MCF 10A (cell line): ENCODE measurements around the gene COL25A1. TPM values are rescaled to one million over a fixed set of nuclear protein-coding genes. Genes with fewer than 3 reads are reported as not detected.

Experiments
- BruUV-seq: library from RNA; stranded (reverse); fragments of 400-500 nt; replicated peaks from 2 replicates; lab custom pipeline; 2021; lab: Mats Ljungman, UMichigan
- CTCF ChIA-PET: fragments of 300-600 bp; sonication (Branson Sonifier 250); formaldehyde crosslinking; extraction: SDS; loops from one replicate; lab custom pipeline; 2021; ENCODE audit warnings: antibody characterized with exemption, inconsistent platforms; lab: Yijun Ruan, JAX
- POLR2A ChIA-PET: fragments of 300-600, 350-650 bp; sonication (Branson Sonifier 250); formaldehyde crosslinking; extraction: SDS; loops from one replicate; lab custom pipeline; 2020; ENCODE audit warnings: antibody characterized with exemption, inconsistent platforms; lab: Yijun Ruan, JAX
- DNase-seq: peaks from one replicate; pipeline ENCODE4 v3.0.0-alpha.2; 2018; ENCODE audit not compliant: unreplicated experiment
- H3K27ac Mint-ChIP-seq: one replicate; pipeline ENCODE4 v1.8.0; 2022; ENCODE audit warnings: mild to moderate bottlenecking, low read depth, mixed read lengths; ENCODE audit not compliant: unreplicated experiment
- H3K27me3 Mint-ChIP-seq: one replicate; pipeline ENCODE4 v1.8.0; 2022; ENCODE audit warnings: mixed read lengths; ENCODE audit not compliant: insufficient read depth, unreplicated experiment
- H3K36me3 Mint-ChIP-seq: one replicate; pipeline ENCODE4 v1.8.0; 2022; ENCODE audit warnings: mild to moderate bottlenecking, moderate library complexity, mixed read lengths; ENCODE audit not compliant: insufficient read depth, unreplicated experiment
- H3K4me1 Mint-ChIP-seq: one replicate; pipeline ENCODE4 v1.8.0; 2022; ENCODE audit warnings: mixed read lengths; ENCODE audit not compliant: insufficient read depth, unreplicated experiment
- H3K4me3 Mint-ChIP-seq: one replicate; pipeline ENCODE4 v1.8.0; 2022; ENCODE audit warnings: mild to moderate bottlenecking, moderate library complexity, mixed read lengths; ENCODE audit not compliant: unreplicated experiment
- H3K9me3 Mint-ChIP-seq: one replicate; pipeline ENCODE4 v1.8.0; 2022; ENCODE audit warnings: mixed read lengths; ENCODE audit not compliant: unreplicated experiment
- intact Hi-C: fragments of 100-400 bp; cut with micrococcal nuclease; formaldehyde crosslinking; loops from 2 replicates; pipeline ENCODE4 v1.14.1; 2022
- total RNA-seq: library from RNA; stranded (reverse); gene quantifications from 2 replicates; pipeline ENCODE4 v1.2.3, GENCODE V29; 2022
- TF ChIP-seq, protein P1 (sequence below): fragments of 200-600 bp; IDR thresholded peaks from one replicate; pipeline ENCODE4 v1.8.0; 2022; ENCODE audit warnings: antibody characterized with exemption, mild to moderate bottlenecking; ENCODE audit not compliant: unreplicated experiment

The COL25A1 gene
- total RNA-seq, 1 experiment from 2014 or later = not detected

DNA sequence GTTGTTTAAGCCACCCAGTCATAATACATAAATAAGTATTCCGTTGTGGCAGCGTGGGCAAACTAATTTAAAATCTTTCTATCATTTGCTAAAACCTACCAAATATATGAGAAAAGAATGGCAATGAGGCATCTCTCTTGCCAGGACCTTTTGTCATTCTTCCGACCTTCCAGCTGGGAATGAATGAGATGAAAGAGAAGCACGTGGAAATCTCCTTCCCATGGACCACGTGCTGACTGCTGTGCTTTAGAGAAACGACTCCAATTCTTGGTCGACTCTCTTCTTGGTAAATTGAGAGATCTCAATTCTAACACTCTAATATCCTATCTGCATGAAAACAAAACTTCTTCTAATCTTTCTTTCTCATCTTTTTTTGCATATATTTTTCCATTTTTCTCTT is 116.5 kb downstream of the COL25A1 start:
- POLR2A ChIA-PET = no interaction called here
- H3K27ac Mint-ChIP-seq = no peak overlapping the region
- no TSS peak for BruUV-seq
- CTCF ChIA-PET = no interaction called here
- H3K4me3 Mint-ChIP-seq = no peak overlapping the region
- no peaks in the 10 kb centered on the region for H3K4me1 Mint-ChIP-seq
- H3K9me3 Mint-ChIP-seq = peaks cover 10% of the 10 kb centered on the region
- intact Hi-C loops = no loop called here
- no peaks in the 10 kb centered on the region for H3K27me3 Mint-ChIP-seq
- TF ChIP-seq, protein P1, sequence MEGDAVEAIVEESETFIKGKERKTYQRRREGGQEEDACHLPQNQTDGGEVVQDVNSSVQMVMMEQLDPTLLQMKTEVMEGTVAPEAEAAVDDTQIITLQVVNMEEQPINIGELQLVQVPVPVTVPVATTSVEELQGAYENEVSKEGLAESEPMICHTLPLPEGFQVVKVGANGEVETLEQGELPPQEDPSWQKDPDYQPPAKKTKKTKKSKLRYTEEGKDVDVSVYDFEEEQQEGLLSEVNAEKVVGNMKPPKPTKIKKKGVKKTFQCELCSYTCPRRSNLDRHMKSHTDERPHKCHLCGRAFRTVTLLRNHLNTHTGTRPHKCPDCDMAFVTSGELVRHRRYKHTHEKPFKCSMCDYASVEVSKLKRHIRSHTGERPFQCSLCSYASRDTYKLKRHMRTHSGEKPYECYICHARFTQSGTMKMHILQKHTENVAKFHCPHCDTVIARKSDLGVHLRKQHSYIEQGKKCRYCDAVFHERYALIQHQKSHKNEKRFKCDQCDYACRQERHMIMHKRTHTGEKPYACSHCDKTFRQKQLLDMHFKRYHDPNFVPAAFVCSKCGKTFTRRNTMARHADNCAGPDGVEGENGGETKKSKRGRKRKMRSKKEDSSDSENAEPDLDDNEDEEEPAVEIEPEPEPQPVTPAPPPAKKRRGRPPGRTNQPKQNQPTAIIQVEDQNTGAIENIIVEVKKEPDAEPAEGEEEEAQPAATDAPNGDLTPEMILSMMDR = no peak
- DNase-seq = no peak
- no peaks in the 10 kb centered on the region for H3K36me3 Mint-ChIP-seq

DNA sequence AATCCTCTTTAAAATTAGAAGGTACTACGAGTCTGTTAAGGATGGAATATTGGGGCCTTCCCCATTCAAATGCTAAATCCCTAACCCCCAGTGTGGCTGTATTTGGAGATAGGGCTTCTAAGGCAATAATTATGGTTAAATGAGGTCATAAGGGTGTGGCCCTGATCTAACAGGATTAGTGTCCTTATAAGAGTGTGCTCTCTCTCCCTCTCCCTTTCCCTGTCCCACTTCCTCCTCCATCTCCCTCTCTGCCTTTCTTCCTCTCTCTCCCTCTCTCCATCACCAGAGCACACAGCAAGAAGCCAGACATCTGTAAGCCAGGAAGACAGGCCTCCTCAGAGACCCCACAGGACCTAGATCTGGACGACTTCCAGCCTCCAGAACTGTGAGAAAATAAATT is 116.9 kb downstream of the COL25A1 start:
- no peak overlapping the region for H3K27ac Mint-ChIP-seq
- no TSS peak for BruUV-seq
- no peak overlapping the region for H3K4me3 Mint-ChIP-seq
- ChIA-PET POLR2A (no interaction called here), CTCF (interaction anchor here (0.6 kb wide), 1 partner anchor 56 kb away, joined by 7 read pairs; no protein-coding TSS in a partner anchor)
- no peaks in the 10 kb centered on the region for H3K36me3 Mint-ChIP-seq
- TF ChIP-seq, protein P1 = no peak
- no peak for DNase-seq
- intact Hi-C loops = no loop called here
- H3K27me3 Mint-ChIP-seq = no peaks in the 10 kb centered on the region
- no peaks in the 10 kb centered on the region for H3K4me1 Mint-ChIP-seq
- H3K9me3 Mint-ChIP-seq = peaks cover 10% of the 10 kb centered on the region

DNA sequence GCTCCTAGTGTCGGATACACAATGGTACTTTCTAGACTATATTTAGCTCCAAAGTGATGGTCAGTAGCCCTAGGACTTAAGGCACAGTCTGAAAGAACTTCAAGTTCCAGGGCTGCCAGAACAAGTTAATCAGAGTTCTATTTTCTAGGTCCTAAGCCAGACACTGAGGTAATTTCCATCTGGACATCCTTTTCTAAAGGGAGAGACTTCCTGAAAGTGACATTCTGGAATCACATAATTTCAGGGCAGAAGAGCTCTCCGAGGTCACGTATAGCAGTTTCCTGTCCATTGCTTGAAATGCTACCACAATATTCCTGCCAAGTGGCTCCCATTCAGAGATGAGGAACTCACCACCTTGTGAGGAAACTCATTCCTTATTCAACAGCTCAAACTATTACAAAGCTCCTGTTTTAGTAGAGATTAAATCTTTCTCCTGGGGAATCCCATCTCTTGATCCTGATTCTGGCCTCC is 117.9 kb downstream of the COL25A1 start:
- no peaks in the 10 kb centered on the region for H3K4me1 Mint-ChIP-seq
- POLR2A ChIA-PET = interaction anchor here (0.6 kb wide), 1 partner anchor 765 kb away, joined by 4 read pairs; no protein-coding TSS in a partner anchor
- peaks cover 10% of the 10 kb centered on the region for H3K9me3 Mint-ChIP-seq
- no peaks in the 10 kb centered on the region for H3K36me3 Mint-ChIP-seq
- TF ChIP-seq, protein P1 = no peak
- no peaks in the 10 kb centered on the region for H3K27me3 Mint-ChIP-seq
- intact Hi-C loops = no loop called here
- peak overlapping the region; percentile 11 for H3K27ac Mint-ChIP-seq
- DNase-seq = no peak
- no peak overlapping the region for H3K4me3 Mint-ChIP-seq
- CTCF ChIA-PET = interaction anchor here (0.8 kb wide), 1 partner anchor 56 kb away, joined by 4 read pairs; no protein-coding TSS in a partner anchor
- BruUV-seq = no TSS peak

DNA sequence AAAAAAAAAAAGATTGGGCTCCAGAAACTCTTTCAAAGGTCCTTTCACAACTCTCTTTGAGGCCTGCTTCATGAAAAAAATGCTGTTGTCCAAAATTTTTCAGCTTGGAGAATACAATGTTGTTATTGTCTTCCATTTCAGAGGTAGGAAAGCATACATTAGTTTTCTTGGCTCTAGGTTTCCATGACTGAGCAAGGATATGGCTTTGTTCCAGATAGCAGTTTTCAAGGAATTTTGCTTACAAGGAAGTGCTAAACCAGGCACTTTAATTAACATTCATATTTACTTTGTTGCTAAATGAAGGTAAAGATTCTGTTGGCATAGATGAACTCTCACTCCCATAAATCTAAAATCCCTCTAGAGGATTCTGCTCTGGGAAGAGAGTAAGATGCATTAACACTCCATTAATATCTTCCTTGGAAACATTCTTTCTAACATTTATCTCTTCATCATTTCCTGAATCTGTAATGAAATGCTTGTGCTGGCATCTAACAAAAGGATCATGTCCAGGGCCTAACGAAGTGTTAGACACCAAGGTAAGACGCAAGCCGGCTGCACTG is 118.4 kb downstream of the COL25A1 start:
- BruUV-seq = no TSS peak
- CTCF ChIA-PET = interaction anchor here (0.8 kb wide), 1 partner anchor 56 kb away, joined by 4 read pairs; no protein-coding TSS in a partner anchor
- no peaks in the 10 kb centered on the region for H3K4me1 Mint-ChIP-seq
- no peak overlapping the region for H3K4me3 Mint-ChIP-seq
- no peaks in the 10 kb centered on the region for H3K27me3 Mint-ChIP-seq
- TF ChIP-seq, protein P1 = no peak
- POLR2A ChIA-PET = interaction anchor here (0.6 kb wide), 1 partner anchor 766 kb away, joined by 4 read pairs; no protein-coding TSS in a partner anchor
- peaks cover 10% of the 10 kb centered on the region for H3K9me3 Mint-ChIP-seq
- H3K27ac Mint-ChIP-seq = peak overlapping the region; percentile 11
- intact Hi-C loops = no loop called here
- no peak for DNase-seq
- H3K36me3 Mint-ChIP-seq = no peaks in the 10 kb centered on the region
